HG02943 (cell line): ENCODE results near the gene PRKRIP1.
A peak's percentile ranks its signal among the peaks of the same experiment; 100 is the strongest.
"Not testable (repeated sequence)": the region's sequence is repeated elsewhere in the genome, so short reads cannot be mapped to it uniquely, and the experiment has no call there.

Experiments used
- ATAC-seq: cut with Tn5 transposase; IDR thresholded peaks from one replicate; pipeline ENCODE4 v1.9.1; 2021; ENCODE audit warnings: mild to moderate bottlenecking, low read depth, moderate library complexity; ENCODE audit not compliant: unreplicated experiment

Gene PRKRIP1

GRCh38 chr7:102403563-102403962, 7.4 kb downstream of the PRKRIP1 start:
- ATAC-seq: no peak

GRCh38 chr7:102404005-102404861, 8.1 kb downstream of the PRKRIP1 start:
- peak; percentile 71 for ATAC-seq

- ATAC-seq: not testable (repeated sequence)
Observed at GRCh38 chr7:102404862-102405188, 8.7 kb downstream of the PRKRIP1 start.

- ATAC-seq: no peak
Observed at GRCh38 chr7:102407910-102408309, 11.7 kb downstream of the PRKRIP1 start.

GRCh38 chr7:102408530-102408929, 12.4 kb downstream of the PRKRIP1 start:
- not testable (repeated sequence) for ATAC-seq

GRCh38 chr7:102409340-102409739, 13.2 kb downstream of the PRKRIP1 start:
- ATAC-seq: no peak

GRCh38 chr7:102410123-102410522, 14.0 kb downstream of the PRKRIP1 start:
- no peak for ATAC-seq

GRCh38 chr7:102410918-102411317, 14.8 kb downstream of the PRKRIP1 start:
- ATAC-seq: no peak

GRCh38 chr7:102412548-102412947, 16.4 kb downstream of the PRKRIP1 start:
- no peak for ATAC-seq

- ATAC-seq: no peak
Observed at GRCh38 chr7:102413091-102413490, 16.9 kb downstream of the PRKRIP1 start.

GRCh38 chr7:102413611-102414010, 17.4 kb downstream of the PRKRIP1 start:
- ATAC-seq: no peak

GRCh38 chr7:102415685-102416225, 19.6 kb downstream of the PRKRIP1 start:
- ATAC-seq: peak; percentile 67

- ATAC-seq: no peak
Observed at GRCh38 chr7:102416406-102416805, 20.2 kb downstream of the PRKRIP1 start.

GRCh38 chr7:102417105-102417504, 20.9 kb downstream of the PRKRIP1 start:
- ATAC-seq: no peak

- ATAC-seq: no peak
Observed at GRCh38 chr7:102418592-102418991, 22.4 kb downstream of the PRKRIP1 start.

- no peak for ATAC-seq
Observed at GRCh38 chr7:102421706-102422240, 25.6 kb downstream of the PRKRIP1 start.

GRCh38 chr7:102424129-102424551, 28.0 kb downstream of the PRKRIP1 start:
- no peak for ATAC-seq

- ATAC-seq: no peak
Observed at GRCh38 chr7:102424787-102425218, 28.6 kb downstream of the PRKRIP1 start.

- ATAC-seq: peak; percentile 54
Observed at GRCh38 chr7:102425639-102426267, 29.6 kb downstream of the PRKRIP1 start.

GRCh38 chr7:102426268-102427018, 30.3 kb downstream of the PRKRIP1 start:
- peak; percentile 44 for ATAC-seq

- ATAC-seq: no peak
Observed at GRCh38 chr7:102427019-102427405, 30.8 kb downstream of the PRKRIP1 start.
